ENCODE measurements around the gene TMEM212.

TMEM212 gene

DNA sequence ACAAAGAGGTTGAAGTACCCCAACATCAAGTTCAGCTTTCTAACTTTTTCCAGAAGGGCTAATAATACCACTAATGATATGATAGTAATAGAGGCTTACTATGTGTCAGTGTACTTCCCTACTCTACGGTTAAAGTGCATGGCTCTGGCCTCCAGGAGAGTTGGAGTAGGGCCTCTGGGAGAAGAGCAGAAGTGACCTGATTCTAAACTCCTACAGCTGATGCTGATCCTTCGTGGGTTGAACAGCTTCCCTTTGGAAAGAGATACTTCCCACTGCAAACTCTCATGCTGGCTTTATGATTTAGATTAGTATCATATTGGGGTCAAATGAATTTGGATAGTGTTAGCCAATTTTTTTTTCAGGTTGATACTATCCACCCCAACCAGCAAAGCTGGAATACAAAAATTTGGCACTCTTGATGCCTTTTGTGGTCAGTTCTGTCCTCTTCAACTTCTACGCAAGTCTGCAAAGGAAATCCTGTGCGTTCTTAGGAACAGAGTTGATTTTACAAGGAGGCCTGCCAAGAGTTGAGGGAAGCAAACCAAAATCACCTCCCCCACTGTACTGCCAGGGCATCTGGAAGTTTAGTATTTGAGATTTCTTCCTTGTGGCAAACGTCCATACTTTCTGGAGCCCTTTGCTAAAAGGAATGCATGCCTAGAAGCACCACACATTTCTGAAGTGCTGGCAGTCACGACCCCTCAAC is 17.8 kb downstream of the TMEM212 start:
- peak; percentile 46 for DNase-seq

DNA sequence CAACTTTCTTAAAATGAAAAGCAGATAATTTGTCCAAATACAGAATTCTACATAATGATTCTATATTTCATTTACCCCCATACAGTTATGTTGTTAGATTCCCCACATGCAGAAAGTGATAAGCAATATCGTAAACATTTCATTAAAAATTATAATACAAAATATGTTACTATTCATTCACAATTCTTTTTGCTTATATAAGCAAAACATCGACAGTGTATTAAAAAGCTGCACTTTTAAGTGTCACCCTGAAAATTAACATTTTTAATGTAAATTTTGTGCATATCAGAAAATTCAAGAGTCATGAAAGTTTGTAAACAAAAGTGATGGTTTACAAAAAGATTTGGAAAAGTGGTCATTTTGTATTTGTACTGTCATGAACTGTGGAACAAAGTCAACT is 19.2 kb downstream of the TMEM212 start:
- DNase-seq, result no peak

DNA sequence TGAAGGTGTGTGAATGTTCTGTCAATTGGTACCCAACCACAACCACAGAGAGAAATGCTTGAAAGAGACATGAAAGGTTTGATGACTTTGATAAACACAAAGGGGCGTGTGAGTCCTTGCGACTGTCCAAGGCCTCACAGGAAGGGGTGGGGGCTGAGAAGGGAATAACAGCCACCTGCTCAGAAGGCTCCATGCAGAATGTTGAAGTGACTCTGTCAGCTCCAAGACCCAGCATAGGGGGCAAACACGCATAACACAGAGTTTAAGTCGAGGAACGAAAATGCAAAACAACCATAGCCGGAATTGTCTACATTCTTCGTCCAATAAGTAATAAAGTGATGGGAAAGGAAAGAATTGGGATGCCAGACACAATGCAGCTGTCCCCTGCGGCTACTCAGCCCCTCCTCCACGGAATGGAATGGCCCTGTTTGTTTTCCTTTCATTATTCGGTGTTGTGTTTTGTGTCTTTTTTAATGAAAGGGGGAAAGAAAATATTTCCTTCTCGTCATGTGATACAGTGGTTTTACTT is 19.9 kb downstream of the TMEM212 start:
- DNase-seq, result no peak

DNA sequence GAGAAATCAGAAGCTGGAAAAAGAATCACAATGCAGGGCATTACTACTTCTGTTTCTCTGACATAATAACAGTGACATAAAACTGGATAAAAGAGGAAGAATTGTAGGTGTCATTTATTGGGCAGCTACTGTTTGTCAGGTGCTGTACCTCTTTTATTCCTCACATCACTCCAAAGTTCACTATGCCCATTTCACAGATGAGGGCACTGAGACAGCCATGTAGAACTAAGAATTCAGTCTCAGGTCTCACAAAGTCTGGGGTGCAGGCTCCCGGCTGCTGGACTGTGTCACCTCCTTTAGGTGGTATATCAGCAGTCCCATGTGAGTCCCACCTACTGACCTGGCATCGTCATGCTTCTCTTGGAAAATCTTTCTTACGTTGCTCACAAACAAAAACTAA is 20.8 kb downstream of the TMEM212 start:
- DNase-seq, result no peak

DNA sequence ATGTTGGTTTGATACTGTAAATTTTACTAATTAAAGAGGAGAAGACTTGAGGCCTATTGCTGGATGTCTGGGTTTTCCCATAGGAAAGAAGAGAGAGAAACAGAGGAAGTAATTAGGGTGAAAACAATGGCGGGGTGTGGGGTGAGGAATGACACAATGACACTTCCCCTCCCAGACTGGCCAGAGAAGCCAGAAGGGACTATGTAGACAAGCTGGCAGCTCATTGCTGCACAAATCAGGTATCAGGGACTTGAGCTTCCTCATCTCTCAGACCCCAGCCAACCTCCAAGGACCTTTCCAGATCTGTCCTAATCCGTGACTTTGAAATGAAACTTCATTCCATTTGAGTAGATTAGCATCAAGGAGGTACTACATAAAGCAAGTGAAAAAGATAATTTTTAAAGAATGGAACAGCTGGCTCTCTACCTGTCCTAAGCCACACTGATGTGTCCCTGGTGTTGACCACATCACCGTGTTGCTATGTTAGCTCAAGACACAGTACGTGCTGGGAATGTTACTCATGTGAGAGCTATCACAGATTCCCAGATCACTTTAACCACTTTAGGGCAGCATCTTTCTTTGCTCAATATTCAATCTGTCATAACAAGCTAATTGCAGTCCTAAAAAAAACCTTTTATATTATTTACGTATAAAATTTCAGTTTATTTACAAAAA is 22.2 kb downstream of the TMEM212 start:
- DNase-seq, result no peak

DNA sequence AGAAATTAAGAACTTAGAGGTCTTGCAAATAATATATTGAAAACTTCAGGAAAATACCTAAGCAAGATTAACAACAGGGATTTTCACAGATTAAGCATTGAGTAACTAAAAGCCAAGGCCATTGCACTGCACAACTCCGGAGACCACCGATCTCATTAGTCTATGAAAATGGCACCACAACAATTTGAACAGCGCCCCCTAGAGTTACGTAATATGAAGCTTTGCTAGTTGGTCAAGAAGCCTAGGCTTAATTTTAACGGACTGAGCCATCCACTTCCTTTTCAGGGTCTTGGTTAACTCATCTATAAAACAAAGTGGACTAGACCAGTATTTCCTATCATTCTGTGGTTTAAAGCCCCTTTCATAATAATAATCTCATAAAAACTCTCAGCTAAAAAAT is 24.8 kb downstream of the TMEM212 start:
- peak; percentile 47 for DNase-seq

DNA sequence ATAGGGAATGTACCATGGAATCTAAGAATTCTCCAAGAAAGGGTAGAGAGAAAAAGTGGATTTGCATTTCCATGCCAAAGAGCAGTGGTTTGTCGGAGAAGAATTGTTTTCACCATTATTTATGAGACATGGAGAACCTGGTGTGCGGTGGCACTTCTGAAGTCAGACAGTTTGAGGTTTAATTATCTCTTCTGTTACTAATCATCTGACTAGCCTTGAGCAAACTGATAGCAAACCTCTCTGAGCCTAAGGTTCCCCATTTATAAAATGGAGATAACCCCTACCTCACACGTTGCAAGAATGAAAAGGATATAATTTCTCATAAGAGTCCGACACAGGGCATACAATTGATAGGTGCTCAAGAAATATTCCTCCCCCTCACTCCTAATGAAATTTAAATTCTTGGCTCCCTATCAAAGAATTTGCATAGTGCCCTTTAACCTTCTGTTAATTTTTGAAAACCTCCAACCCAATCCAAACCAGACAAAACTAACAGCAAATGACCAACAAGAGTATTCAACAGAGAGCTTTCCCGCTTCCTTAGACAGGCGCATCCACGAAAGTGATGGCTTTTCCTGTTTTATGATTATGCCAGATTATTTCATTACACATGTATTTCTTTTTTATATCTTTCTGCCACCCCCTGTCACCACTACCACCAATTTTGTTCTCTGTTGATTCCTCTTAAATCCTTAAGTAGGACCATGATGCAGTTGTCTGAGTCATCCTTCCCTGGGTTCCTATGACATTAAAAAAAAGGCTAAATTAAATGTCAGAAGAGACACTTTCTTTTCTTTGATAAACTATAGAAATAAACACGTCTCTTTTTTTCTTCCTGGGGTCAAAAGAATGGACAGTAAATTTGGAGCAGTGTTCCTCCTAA is 28.5 kb downstream of the TMEM212 start:
- peak; percentile 42 for DNase-seq

DNA sequence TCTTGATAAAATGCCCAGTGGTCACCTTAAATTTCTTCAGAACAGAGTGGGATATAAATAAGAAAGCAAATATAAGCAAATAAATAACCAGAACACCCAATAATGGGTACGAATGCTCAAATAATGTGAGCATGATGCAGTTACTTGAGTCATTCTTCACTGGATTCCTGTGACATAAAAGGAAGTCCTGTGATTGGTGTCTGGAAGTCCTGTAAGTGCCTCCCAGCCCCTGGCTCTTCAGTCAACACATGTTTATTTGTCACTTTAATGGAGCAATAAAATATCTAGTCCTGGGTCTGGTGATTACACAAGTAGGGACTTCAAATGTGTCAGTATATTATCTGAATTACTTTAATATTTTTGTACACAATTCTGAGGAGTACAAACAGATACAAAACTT is 30.4 kb downstream of the TMEM212 start:
- peak; percentile 75 for DNase-seq

DNA sequence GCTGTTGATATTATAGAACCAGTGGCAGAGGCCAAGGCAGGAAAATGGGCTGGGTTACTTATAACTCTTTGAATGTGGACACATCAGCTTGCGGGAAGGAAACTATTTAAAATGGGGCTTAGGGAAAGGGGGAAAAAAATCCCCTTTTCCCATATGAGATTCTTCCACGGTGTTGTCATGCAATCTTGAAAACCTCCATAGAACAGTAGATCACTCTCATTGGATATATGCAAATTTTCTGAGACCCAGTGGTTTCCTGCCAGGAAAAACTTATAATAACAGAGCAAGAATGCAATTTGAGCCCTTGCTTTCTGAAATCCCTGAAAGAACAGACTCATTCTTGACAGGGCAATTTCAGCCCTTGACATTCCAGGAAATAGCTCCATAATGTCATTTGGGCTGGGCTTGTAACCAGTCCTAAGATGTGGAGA is 31.1 kb downstream of the TMEM212 start:
- DNase-seq, result peak; percentile 25

DNA sequence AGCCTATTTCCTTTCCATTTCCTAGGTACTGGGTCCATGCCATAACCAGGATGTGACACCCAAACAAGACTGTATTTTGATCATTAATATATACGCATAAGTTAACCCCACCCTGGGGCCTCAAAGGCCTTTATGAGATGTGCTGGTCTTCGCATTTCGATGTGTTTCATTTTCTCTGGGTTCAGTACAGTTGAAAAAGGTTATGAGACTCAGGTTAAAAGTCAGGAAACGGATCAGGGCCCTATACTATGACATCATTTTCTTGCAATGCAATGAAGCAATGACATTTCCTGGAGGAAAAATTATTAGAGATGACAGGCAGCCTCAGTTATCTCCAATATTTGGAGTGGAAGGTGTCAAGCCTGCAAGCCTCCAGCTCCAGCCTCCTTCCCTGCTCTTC is 31.7 kb downstream of the TMEM212 start:
- no peak for DNase-seq

DNA sequence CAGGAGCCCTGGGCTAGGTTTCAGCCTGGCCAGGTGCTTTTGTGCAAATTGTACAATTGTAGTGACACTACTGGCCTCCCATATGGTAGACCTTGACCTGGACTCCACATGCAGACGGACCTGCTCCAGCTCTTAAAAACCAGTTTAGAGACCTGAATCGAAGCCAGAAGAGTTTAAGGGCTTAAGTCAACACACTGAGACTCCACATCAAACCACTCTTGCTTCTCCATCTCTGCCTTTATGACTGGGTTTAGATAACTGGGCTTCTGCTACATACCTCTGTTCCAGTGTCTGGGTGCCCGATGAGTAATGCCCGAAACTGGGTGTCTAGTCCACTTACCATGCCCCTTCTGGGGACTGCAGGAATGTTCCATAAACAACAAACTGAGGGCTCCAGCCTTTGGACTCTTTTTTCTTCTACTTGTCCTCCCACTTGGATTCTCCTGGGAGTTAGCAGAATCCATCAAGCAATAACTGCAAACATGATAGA is 32.8 kb downstream of the TMEM212 start:
- DNase-seq, result no peak

DNA sequence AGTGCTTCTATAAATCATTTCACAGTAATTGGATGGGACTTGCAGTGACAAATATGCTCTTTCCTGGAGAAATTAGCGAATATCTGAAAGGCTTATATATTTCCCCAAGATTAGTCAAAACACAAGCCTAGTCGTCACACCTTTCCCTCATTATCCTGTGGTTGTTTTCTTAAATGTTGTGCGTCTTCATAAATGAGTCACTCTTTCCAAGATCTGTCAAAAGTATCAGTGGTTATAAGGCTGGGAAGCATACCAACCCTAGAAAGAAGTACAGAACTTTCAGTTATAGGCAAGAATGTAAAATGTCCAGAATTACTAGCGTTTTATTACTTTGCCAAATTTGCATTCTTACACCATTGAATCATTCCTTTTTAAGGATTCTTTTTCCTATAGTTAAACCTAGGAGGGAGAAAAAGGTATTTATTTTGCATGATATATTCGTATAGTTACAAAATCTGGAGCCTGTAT is 33.6 kb downstream of the TMEM212 start:
- no peak for DNase-seq

DNA sequence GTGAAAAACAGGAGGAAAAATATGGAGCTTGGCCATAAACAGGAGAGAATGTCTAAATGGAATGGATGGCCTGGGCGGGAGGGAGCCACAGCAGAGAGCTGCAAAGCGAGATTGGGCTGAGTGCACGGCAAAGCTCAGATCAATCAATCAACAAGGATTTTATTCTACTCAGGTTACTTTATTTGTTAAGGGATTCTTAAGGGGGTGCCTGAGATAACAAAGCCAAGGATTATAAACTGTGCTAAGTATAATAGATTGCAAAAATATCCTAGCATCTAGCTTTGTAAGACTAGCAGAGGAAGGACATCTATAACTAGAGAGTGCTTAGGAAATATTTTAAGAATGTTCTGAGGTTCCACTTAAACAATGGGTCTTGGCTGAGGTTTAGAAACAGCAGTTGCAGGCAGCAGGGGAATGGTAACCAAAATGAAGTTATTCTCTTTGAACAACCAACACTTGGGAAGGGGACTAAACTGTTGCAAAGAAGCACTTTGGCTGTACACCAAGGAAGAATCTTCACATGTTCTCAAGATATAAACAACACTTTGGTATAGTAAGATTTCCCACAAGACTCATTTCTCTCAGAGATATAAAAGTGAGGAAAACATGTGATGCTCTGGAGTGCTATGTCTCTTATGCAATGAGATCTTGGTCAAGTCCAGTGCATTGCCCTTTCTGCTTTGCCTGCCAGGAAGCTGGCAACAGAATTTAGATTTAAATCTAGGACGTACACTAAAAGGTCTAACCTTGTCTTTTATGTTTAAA is 35.5 kb downstream of the TMEM212 start:
- no peak for DNase-seq

DNA sequence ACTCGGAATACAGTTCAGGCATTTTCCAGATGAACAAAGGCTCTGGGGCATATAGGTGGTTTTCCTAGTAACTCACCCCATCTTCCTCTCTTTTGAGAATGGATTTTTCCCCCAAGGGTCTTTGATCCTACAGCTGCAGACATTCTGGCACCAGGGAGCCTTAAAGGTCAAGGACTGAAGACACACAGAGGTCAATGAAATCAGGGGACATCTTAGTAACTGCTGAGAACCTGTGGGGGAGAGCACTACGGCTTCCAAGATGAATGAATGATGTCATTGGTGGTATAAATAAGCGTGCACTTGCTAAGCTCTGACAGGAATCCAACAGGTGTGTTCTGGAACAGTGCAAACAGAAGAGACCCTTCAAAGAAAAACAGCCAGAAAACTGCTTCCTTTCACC is 36.3 kb downstream of the TMEM212 start:
- no peak for DNase-seq

DNA sequence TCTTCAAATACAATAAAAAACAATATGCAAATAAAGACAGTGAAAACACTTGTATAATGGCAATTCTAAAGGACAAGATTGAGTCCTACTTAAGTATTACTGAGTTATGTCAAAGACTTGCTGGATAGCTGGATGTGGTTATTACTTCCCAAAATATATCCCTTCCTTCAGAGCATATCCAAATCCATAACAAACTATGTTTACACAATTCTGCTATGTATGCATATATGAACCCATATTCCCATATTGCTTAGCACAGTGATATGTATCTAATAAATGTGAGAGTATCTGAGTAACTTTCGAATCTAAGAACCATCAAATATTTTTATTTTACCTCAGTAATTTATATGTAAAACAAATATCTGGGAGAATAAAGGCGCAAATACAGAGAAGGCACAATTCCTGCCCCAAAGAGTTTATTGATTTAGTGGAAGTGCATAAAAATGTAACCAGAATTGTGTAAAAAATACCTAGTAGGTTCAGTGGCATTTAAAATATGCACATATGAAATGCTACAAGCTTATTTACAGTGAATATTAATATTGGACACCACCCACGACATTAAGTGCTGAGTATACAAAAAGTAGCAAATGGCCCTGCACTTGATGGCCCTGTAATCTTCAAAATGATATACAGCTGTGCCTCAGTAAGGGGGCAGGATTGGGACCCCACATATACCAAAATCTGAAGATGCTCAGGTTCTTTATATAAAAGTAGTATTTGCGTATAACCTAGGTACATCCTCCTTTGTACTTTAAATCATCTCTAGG is 37.1 kb downstream of the TMEM212 start:
- DNase-seq, result no peak

DNA sequence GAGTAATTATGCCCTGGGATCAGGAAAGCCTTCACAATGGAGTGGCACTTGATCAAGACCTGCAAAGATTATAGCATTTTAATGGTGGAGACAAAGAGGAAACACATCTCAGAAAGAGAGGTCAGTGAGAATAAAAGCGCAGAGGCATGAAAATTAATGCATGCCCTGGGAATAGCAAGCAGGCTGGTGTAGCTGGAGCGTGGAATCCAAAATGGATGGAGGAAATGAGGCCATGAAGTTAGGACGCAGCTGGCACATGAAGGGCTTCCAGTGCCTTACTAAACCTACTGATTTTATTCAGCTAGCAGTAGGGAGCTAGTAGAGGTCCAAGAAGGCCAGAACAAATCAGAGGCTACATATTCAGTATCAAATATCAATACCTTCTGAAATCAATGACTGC is 38.1 kb downstream of the TMEM212 start:
- DNase-seq, result no peak

DNA sequence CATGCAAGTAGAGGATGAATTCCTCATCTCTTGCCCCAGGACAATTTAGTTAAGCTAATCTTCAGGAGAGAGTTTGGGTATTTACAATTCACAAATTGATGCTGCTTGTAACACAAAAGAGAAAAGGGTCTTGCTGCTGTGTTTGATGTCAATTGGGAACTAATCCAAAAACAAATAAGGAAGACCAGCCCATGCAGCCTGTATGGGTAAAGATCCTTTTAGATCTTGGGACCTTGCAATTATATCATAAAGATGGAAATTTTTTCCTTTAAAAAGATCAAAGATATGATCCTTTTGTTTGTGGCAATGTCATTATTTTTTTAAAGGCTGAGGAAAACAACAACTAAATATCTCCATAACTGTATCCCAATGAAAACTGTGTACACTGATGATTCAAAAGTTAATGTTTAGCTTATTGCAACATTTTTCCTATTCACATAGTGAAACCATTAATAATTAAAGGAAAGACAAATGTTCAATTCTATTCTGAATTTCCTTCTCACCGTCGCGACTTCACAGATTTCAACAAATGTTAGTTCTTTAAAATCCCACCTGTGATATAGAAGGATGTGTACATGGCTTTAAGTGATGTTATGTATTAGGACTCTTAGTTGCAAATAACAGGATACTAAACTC is 40.2 kb downstream of the TMEM212 start:
- DNase-seq, result no peak

DNA sequence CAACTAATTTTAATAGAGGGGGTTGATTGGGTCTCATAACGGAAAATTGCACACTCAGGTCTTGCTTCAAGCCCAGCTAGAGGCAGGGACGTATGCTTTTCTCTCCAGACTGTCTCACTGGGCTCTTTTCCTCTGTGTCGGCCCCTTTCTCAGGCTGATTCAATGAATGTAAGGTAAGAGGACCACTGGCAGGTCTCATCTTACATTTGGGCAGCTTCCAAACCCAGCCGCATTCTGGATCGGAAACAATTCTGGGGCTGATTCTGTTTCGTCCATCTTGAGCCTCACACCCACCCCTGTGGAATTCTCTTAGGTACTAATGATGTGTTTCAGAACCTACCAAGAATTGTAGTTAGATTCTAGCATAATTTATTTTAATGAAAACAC is 40.7 kb downstream of the TMEM212 start:
- DNase-seq, result no peak

DNA sequence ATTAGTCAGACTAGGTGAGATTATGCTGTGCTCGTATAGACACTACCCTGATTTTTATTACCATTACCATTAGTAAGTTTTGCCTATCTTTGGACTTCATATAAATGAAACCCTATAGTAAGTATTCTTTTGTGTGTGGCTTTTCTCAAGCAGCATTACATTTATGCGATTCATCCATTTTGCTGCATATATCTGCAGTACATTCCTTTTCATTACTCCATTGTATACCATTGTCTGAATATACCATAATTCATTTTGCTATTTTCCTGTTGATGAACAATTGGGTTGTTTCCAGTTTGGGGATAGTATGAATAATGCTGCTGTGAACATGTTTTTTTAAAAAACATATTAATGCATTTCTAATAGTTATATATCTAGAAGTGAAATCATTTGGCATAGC is 45.3 kb downstream of the TMEM212 start:
- DNase-seq, result no peak

DNA sequence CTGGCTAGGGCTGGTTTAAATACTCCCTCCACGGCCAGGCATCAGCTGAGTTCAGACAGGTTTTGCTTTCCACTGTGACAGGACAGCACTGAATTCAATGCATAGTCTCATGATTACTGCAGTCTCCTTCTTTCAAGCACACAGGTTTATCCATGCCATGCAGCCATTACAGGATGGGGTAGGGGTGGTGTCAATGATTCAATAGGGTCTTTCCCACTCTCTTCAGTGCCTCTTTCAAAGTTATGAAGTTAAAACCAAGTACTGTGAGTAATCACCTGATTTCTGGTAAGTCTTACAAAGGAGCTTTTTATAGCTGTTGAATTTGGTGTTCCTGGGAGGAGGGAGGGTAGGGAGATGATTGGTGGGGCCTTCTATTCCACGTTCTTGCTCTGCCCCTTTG is 47.2 kb downstream of the TMEM212 start:
- no peak for DNase-seq

DNA sequence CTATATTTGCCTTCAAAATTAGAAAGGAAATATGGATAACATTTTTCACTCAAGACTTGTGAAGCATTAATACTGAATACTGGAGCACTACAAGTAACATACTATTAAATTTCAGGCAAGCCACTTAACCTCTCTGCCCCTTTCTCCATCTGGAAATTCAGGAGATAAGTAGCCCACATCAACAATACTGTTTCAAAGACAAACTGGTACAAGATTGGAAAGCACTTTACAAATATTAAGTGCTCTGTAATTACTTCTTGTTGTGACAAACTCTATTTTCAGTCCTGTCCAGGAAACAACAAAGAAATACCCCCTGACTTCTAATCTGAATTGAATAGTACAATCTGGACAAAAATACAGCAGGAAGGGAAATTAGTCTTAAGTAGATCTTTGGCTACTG is 49.3 kb downstream of the TMEM212 start:
- DNase-seq, result no peak

Measured in suppressor macrophage treated with lipopolysaccharide for 4 hours (primary cell).